Stimulated activated CD8-positive, alpha-beta memory T cell treated with anti-CD3 and anti-CD28 coated beads, Interleukin-4, amount 100 ng/mL, for 48 hours (primary cell): ENCODE results near the gene RIT1.
A peak's percentile ranks its signal among the peaks of the same experiment; 100 is the strongest.
"Not testable (repeated sequence)": the region's sequence is repeated elsewhere in the genome, so short reads cannot be mapped to it uniquely, and the experiment has no call there.

Experiments
- DNase-seq: peaks from one replicate; pipeline ENCODE4 v3.0.0-alpha.2; 2020

Gene RIT1

DNA sequence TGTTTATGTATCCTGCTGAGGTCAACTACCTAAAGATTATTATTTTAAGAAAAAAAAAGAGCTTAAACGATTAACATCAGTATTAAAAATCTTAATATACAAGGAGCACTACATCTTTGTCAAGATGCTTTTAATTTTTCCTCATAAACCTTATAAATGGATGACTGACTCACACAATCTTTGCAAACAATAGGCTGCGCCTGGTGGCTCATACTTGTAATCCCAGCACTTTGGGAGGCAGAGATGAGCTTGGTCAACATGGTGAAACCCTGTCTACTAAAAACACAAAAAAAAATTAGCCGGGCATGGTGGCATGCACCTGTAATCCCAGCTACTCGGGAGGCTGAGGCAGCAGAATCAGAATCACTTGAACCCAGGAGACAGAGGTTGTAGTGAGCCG, 21.3 kb upstream of the RIT1 start:
- no peak for DNase-seq

DNA sequence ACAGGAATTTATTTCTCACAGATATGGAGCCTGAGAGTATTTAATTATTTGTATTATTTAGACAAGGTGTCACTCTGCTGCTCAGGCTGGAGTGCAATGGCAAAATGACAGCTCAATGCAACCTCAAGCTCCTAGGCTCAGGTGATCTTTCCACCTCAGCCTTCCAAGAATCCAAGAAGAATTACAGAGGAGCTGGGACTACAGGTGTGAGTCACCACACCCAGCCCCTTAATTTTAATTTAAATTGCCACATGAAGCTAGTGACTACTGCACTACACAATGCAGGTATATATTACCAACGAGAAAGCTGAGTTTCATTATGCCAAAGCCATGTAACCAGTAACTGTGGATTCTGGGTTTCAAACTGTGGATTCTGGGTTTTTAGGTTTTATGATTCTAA, 20.9 kb upstream of the RIT1 start:
- no peak for DNase-seq

DNA sequence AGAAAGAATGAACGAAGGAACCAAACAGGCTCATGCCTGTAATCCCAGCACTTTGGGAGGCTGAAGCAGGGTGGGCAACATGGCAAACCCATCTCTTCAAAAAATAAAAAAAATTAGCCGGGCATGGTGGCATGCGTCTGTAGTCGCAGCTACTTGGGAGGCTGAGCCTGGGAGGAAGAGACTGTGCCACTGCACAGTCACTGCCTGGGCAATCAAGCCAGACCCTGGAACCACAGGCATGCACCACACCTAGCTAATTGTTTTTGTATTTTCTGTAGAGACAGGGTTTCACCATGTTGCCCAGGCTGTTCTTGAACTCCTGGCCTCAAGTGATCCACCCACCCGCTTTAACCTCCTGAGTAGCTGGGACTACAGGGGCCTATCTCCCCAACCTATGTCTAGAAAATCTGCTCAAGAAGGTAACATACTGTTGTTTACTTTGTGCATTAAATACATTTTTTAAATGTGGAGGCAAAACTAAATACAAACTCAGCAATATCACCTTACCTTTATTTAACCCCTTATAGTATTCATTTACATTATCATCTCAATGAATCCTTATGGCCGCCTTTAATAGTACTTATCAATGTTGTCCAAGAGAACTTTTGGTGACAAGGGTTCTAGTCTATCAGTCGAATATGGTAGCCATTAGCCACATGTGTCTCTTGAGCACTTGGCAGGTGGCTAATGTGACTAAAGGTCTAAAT, 20.3 kb upstream of the RIT1 start:
- no peak for DNase-seq

DNA sequence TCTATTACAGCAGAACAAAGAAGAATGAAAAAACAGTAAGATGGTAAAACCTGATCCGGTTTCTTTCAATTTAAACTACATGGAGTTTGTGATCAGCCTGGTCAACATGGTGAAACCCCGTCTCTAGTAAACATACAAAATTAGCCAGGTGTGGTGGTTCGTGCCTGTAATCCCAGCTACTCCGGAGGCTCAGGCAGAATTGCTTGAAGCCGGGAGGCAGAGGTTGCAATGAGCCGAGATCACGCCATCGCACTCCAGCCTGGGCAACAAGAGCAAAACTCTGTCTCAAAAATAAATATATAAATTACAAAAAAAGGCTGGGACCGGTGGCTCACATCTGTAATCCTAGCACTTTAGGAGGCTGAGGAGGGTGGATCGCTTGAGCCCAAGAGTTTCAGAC, 19.6 kb upstream of the RIT1 start:
- not testable (repeated sequence) for DNase-seq

DNA sequence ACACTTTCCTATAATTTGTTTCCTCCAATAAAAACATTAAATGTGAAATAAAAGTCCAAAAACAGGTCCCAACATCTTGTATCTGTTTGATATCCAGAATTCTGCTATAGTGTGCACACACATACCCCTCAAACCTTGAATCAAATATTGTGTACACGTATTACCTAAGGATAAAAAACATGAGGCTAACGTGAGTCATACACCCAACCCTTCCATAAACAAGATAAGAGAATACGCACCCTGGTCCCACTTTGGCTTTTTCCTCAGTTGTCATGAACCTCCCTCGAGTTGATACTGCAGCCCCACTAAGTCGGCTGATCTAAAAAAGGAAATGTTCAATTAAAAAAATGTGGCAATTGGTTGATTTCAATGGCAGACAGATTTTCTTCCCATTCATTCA, 17.9 kb upstream of the RIT1 start:
- DNase-seq: no peak

DNA sequence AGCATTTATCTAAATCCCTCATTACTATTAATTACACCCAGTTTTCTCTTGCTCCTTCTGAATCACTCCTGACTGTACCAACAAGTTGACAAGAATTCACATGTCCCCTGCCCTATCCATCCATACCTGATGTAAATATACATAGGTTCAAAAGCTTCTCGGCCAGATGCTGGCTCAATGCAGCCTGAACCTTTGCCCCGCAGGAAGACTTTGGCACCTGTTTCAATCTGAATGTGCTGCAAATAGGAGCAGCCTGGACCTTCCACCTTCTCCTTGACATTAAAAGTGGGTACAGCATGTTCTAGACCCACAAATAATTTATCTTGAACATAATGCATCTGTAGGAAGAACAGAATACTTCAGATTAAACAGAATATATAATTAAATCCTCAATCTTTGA, 14.4 kb upstream of the RIT1 start:
- no peak for DNase-seq

DNA sequence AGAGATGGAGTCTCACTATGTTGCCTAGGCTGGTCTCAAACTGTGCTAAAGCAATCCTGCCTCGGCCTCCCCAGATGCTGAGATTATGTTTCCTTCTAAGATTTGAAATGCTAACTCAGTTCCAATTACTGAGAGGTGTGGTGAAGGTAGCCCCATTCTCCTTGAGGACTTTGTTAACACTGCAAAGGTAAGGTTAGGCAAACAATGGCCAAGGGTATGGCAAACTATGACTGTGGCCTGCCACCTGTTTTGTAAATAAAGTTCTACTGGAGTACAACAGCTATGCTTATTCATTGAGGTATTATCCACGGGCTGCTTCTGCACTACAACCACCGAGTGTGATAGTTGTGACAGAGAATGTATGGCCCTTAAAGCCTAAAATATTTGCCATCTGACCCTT, 9.6 kb upstream of the RIT1 start:
- no peak for DNase-seq

DNA sequence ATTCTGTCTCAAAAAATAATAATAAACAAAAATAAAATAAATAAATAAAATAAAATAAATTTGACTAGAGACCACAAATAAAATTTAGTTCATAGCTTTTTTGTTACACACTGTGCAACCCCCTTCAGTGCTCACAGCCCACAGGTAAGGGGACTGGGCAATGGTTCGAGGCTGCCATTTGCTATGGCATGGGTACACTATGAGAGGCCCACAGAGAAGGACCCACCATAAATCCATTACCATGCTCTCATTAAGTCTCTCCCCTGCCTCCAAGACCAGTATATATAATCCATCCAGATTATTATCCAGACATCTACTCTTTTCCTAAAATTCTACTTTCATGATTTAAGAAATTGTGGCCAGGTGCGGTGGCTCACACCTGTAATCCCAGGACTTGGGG, 8.7 kb upstream of the RIT1 start:
- no peak for DNase-seq

DNA sequence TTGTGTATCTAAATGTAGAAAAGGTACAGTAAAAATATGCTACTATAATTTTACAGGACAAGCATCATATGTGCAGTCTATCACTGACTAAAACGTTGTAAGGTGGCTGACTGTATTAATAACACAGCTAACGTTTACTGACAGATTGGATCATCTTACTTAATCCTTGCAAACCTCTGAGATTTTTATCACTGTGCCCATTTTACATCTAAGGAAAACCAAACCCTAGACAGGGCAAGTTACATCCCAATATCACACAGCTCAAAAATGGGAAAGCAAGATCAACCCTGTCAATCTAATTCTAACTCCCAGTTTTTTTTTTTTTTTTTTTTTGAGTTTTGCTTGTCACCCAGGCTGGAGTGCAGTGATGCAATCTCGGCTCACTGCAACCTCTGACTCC, 7.5 kb upstream of the RIT1 start:
- no peak for DNase-seq

DNA sequence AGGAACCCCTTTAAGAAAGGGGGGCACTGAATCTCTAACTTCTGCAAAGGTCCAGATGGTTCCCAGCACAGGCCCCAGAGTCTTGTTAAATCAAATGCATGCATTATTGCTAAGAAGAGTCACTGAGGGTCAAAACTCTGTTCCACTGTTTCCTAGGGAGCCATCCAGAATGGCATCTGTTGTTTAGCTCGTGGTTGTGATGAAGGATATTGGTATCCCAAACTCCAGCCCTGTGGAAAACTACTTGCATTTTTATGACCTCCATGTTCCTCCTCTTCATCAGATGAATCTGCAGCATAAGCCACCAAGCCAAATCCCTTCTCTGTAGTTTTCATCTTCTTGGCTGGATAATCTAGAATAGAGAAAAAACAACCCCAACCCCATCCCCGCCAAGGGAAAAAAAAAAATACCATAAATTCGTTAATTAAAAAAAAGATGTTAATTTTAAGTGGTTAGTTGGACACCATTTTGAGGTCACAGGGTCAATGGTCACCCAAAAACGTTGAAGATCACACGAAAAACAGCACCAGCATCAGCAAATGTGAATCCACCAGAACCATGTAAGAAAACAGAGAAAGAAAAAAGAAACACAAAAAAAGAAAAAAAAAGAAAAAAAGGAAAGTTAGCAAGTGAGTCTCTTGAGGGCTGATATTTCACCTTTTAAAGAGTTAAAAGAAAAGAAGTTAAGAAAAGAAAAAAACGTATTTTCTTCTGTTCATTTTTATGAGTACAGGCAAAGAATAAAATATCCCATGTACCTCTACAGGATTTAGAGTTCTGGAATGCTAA, 3.0 kb upstream of the RIT1 start:
- DNase-seq: no peak

DNA sequence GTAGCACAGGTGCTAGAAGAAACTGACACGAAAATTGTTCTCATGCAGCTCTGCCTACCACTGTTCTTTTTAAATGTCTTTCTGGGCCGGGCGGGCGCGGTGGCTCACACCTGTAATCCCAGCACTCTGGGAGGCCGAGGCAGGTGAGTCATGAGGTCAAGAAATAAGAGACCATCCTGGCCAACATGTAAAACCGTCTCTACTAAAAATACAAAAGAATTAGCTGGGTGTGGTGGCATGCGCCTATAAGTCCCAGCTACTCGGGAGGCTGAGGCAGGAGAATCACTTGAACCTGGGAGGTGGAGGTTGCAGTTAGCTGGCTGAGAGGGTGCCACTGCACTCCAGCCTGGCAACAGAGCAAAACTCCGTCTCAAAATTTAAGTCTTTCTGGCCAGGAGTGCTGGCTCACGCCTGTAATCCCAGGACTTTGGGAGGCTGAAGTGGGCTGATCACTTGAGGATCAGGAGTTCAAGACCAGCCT, 947 bp upstream of the RIT1 start:
- no peak for DNase-seq

DNA sequence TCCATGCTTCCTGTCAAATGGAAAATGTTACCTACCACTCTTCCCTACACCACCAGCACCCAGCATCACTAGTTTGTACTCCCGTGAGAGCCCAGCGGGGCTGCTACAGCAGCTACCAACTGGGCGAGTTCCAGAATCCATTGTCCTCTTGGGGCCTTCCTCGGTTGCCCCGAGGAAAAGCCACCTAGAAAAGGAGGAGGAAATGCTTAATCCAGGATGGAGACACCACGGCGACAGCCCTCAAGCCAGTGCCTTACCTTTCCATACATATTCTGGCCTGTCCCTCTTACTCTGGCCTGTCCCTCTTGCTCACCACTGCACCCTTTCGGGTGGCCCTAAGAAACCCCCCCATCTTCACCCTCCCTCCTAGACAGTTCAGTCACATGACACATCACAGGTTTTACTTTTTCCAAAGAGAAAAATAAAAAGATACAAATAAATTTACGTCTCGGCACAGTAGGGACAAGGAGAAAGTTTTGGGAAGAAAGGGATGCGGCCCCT, 478 bp downstream of the RIT1 start:
- peak; percentile 37 for DNase-seq

DNA sequence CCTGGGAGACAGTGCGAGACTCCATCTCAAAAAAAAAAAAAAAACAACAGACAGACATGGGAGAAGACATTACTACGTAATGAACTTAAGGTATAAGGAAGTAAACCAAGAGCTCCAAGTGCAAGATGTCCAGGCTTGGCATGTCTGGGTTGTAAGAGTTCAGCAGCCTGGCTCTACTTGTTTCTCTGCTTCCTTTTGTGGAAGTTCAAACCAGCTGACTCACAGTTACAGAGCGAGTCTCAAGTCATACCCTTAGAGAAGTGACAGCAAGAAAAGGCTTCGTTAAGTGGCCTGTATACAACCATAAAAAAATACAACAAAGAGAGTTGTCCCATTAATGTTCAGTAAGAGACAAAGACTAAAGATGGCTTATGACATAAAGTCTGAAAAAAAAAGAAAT, 1.3 kb downstream of the RIT1 start:
- no peak for DNase-seq

DNA sequence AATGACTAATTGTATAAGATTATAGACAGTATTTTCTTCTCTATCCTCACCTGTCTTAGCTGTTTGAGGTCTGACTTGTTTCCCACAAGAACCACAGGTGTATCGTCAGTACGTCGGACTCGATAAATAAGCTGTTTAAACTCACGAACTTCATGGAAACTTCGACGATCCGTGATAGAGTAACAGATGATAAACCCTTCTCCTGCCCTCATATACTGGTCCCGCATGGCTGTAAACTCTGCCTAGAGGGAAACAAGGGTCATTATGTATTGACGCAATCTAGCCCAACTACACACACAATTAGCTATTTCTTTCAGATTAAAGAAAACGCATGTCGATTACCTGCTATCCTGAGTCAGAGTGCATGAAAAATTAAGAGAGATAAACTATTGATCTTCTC, 6.9 kb downstream of the RIT1 start:
- DNase-seq: no peak

DNA sequence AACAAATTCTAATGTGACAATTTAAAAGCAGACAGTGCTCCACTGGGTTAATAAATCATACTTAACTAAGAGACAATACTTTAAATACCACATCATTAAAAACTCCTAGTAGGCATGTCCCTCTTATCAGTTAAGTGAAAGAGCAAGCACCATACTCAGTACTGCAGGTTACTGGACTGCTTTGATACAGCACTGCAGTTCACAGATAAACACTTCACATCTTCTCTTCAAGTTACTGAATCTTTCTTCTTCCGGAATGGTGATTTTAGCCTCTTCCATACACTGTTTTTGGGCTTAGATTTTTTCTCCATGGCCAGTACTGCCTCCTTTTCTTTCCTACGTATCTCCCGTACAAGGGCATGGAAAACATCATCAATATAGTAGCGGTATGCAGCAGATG, 11.0 kb downstream of the RIT1 start:
- DNase-seq: no peak

DNA sequence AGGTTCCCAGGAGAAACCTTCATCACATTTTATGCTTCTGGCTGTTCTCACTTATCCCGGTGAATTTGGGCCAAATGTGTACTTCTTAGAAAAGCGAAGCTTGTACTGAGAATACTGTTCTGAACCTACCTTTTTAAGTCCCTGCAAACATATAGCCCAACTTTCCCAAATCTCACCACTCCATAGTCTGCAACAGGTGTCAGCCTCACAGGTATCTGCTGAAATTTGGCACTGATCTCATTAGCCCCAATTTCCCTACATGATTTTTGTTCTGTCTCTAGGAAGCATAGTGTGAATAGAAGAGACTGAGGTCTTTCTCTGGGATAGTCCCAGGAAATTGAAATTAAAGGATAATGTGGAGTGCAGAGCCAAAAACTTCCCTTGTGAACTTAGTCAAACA, 11.5 kb downstream of the RIT1 start:
- DNase-seq: no peak

DNA sequence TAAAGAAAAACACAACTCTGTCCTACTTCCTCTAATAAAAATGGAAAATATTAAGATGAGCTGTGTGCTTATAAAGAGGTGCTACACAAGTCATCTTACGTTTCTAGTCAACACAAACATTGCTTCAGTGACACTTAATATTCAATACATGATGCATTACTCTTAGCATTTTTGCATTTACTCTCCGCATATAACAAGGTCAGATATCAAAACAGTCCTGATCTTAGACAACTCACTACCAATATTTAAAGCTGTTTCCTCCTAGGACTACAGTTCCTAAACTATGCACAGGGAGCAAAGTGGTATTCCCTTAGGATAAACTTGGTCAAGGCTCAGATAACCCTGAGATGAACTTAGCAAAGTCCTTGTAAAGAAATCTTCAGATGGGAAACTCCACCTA, 12.3 kb downstream of the RIT1 start:
- DNase-seq: no peak

DNA sequence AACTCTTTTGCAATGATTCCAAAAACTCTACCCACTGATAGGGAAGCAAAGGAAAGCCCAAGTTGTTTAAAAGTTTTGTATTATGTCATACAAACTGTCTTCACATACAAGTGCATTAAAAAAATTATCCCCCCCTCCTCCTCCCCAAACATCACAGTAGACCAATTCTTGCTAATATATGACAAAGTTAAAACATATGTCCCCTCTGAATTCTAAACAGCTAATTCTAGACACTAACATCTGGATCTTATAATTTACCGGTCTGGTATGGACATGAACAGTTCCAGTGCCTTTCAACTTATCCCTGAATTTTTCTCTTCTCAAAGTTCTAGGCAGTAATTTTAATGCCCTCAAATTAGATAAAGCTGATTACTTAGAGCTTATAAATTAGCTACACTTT, 13.4 kb downstream of the RIT1 start:
- DNase-seq: no peak

DNA sequence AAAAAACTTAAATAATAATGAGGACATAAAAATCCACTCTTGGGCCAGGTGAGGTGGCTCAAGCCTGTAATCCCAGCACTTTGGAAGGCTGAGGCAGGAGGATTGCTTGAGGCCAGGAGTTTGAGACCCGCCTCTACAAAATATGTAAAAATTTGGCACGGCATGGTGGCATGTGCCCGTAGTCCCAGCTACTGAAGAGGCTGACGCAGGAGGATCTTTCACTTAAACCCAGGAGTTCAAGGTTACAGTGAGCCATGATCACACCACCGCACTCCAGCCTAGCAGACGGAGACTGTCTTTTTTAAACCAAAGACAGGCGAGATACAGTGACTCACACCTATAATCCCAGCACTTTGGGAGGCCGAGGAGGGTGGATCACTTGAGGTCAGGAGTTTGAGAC, 14.7 kb downstream of the RIT1 start:
- not testable (repeated sequence) for DNase-seq

DNA sequence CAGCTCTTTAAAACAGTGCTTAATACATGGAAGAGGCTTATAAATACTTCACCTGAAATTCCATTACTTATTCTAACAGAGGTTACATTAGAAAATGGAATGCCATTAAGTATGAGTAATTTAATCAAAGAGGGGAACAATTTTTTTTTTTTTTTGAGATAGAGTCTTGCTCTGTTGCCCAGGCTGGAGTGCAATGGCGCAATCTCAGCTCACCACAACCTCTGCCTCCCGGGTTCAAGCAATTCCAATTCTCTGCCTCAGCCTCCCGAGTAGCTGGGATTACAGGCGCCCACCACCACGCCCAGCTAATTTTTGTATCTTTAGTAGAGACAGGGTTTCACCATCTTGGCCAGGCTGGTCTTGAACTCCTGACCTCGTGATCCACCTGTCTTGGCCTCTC, 15.5 kb downstream of the RIT1 start:
- DNase-seq: not testable (repeated sequence)

DNA sequence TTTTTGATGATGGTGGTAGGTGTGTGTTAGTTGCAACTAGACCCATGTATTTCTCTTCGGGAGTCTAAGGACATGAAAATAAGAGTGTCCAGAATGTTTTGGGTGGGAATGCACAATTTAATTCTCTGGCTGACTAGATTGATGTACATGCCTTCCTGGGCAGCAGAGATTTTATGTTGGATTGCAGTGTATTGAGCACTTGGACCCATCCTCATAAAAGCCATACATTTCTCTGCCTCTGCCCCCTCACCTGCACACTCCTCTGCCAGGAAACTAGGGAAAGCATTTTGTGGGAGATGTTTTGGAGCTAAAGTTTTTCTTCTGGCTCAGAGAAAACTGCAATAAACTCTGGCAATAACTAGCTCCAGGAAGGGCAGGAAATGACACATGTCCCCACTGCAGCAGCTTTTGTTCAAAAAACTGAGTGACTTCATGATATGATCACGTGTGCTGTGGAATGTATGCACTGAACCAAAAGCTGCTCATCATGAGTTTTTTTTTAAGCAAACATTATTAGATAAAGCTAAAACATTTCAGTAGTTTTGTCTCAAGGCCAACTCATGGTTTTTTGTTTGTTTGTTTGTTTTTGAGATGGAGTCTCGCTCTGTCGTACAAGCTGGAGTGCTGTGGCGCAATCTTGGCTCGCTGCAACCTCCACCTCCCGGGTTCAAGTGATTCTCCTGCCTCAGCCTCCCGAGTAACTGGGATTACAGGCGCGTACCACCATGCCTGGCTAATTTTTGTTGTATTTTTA, 17.6 kb downstream of the RIT1 start:
- DNase-seq: no peak

DNA sequence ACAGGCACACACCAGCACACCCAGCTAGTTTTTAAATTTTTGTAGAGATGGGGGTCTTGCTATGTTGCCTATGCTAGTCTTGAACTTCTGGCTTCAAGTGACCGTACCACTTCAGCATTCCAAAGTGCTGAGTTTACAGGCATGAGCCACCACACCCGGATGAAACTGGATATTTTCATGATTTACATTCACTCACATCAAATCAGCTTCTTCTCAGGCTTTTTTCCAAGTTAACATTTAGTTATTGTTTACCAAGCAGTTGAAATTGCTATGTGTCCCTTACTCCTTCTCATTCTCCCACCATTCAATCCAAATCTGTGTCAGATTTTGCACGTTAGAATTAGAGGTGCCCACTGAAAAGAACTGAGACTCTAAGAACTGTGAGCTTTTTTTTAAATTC, 18.4 kb downstream of the RIT1 start:
- no peak for DNase-seq

DNA sequence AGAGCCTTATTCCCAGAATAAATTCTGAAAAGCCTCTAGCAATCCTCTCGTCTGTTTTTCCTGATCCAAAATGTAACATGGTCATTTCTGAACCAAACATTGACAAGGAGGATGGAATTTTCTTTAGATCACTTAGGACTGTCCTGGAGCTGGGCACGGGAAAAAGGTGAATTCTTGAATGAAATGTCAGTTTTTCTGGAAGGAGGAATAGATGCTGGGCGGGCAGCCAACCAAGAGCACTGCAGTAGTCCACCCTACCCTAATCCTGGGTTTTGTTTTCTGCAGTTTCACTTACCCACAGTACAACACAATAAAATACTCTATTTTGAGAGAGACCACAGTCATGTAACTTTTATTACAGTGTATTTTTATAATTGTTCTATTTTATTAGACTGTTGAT, 20.9 kb downstream of the RIT1 start:
- no peak for DNase-seq

DNA sequence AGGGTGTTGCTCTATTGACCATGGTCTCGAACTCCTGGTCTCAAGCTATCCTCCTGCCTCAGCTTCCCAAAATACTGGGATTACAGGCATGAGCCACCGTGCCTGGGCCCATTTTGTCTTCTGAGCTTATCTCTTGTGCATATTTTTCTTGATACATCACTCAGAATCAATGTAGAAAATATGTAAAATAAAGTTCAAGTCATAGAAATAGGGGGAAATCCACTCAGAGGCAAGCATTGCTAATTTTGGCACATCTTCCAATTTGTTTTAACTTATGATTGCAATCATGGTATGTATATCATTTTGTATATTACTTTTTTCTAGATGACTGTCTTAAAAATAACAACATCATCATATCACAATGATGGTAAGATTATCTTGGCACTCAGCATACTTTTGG, 21.6 kb downstream of the RIT1 start:
- DNase-seq: no peak
